CD14-positive monocyte (primary cell): ENCODE data around the gene CFAP61. TPM values are rescaled to one million over a fixed set of nuclear protein-coding genes. Genes with fewer than 3 reads are reported as not detected.

Experiments used
- DNase-seq, 3 donors: peaks; one replicate each; pipeline ENCODE4 v3.0.0-alpha.2; 2011 to 2022
- H2AFZ ChIP-seq: 2 replicates; pipeline ENCODE4 v1.6.0; 2012; ENCODE audit warnings: mild to moderate bottlenecking, low read depth, low read length, inconsistent platforms; ENCODE audit not compliant: insufficient read depth, poor library complexity, severe bottlenecking
- H3K27ac ChIP-seq, 2 donors: 1 replicate in 1 of 2; 2 replicates in 1 of 2; pipeline ENCODE4 v1.5.1; 2012 to 2013; ENCODE audit warnings: low read length in 2 of 2, control low read depth in 1 of 2, inconsistent platforms in 1 of 2, low read depth in 1 of 2, mild to moderate bottlenecking in 1 of 2
- H3K27me3 ChIP-seq, 2 donors: one replicate each; pipeline versions ENCODE4 v1.6.0 to v1.6.1; 2011 to 2013; ENCODE audit warnings: low read length in 2 of 2; ENCODE audit not compliant: control insufficient read depth in 2 of 2, insufficient read depth in 2 of 2
- H3K36me3 ChIP-seq, 2 donors: replicated peaks in 1 of 2; 1 replicate in 1 of 2; 2 replicates in 1 of 2; pipeline versions ENCODE4 v1.5.1 to v1.6.1; 2012 to 2013; ENCODE audit warnings: low read length in 2 of 2, control low read depth in 1 of 2, inconsistent platforms in 1 of 2, mild to moderate bottlenecking in 1 of 2; ENCODE audit not compliant: insufficient read depth in 2 of 2, control insufficient read depth in 1 of 2
- H3K4me1 ChIP-seq, 2 donors: 1 replicate in 1 of 2; 2 replicates in 1 of 2; pipeline versions ENCODE4 v1.5.1 to v1.6.1; 2012 to 2013; ENCODE audit warnings: low read length in 2 of 2, control low read depth in 1 of 2, inconsistent platforms in 1 of 2, mild to moderate bottlenecking in 1 of 2, moderate library complexity in 1 of 2; ENCODE audit not compliant: insufficient read depth in 2 of 2, control insufficient read depth in 1 of 2
- H3K4me2 ChIP-seq: replicated peaks from 2 replicates; pipeline ENCODE3; 2012; ENCODE audit warnings: low read length, moderate library complexity, mild to moderate bottlenecking; ENCODE audit not compliant: poor library complexity, severe bottlenecking; ENCODE audit errors: extremely low read depth
- H3K4me3 ChIP-seq, 3 experiments: fragments of 200-600 bp in 1 of 3; sonication (generic) in 1 of 3; replicated peaks in 1 of 3; 1 replicate in 2 of 3; 2 replicates in 1 of 3; pipeline ENCODE4 v1.5.1; 2011 to 2013; ENCODE audit warnings: low read length in 3 of 3, mild to moderate bottlenecking in 3 of 3, control low read depth in 2 of 3, low read depth in 2 of 3, inconsistent platforms in 1 of 3, moderate library complexity in 1 of 3
- H3K79me2 ChIP-seq: 2 replicates; pipeline ENCODE4 v1.6.0; 2012; ENCODE audit warnings: mild to moderate bottlenecking, control low read depth, inconsistent platforms, low read length, moderate library complexity; ENCODE audit not compliant: insufficient read depth
- H3K9ac ChIP-seq: 2 replicates; pipeline ENCODE4 v1.6.0; 2017; ENCODE audit warnings: low read length, mild to moderate bottlenecking; ENCODE audit not compliant: insufficient read depth, poor library complexity, severe bottlenecking
- H3K9me3 ChIP-seq, 2 donors: replicated peaks in 1 of 2; 1 replicate in 1 of 2; 2 replicates in 1 of 2; pipeline versions ENCODE4 v1.5.1 to v1.6.1; 2012 to 2013; ENCODE audit warnings: low read length in 2 of 2, control low read depth in 1 of 2; ENCODE audit not compliant: control insufficient read depth in 1 of 2, insufficient read depth in 1 of 2
- H4K20me1 ChIP-seq: 2 replicates; pipeline ENCODE4 v1.6.0; 2012; ENCODE audit warnings: mild to moderate bottlenecking, low read length, control low read depth, moderate library complexity; ENCODE audit not compliant: insufficient read depth
- H3K27ac Mint-ChIP-seq, 7 donors: one replicate each; pipeline ENCODE4 v1.8.0; 2020; ENCODE audit warnings: mild to moderate bottlenecking in 7 of 7, mixed read lengths in 7 of 7, moderate library complexity in 6 of 7, inconsistent platforms in 2 of 7
- H3K27me3 Mint-ChIP-seq, 3 donors: one replicate each; pipeline ENCODE4 v1.8.0; 2021 to 2022; ENCODE audit warnings: low read depth in 3 of 3, mild to moderate bottlenecking in 3 of 3, mixed read lengths in 3 of 3, moderate library complexity in 3 of 3, inconsistent platforms in 1 of 3
- H3K36me3 Mint-ChIP-seq, 2 donors: one replicate each; pipeline ENCODE4 v1.8.0; 2020; ENCODE audit warnings: mixed read lengths in 2 of 2, inconsistent platforms in 1 of 2, mild to moderate bottlenecking in 1 of 2
- H3K4me1 Mint-ChIP-seq: one replicate; pipeline ENCODE4 v1.8.0; 2020; ENCODE audit warnings: mild to moderate bottlenecking, mixed read lengths
- H3K4me3 Mint-ChIP-seq, 2 donors: one replicate each; pipeline ENCODE4 v1.8.0; 2020; ENCODE audit warnings: mild to moderate bottlenecking in 2 of 2, mixed read lengths in 2 of 2, moderate library complexity in 1 of 2
- H3K9me3 Mint-ChIP-seq, 7 donors: one replicate each; pipeline ENCODE4 v1.8.0; 2020 to 2022; ENCODE audit warnings: mixed read lengths in 7 of 7, mild to moderate bottlenecking in 6 of 7, moderate library complexity in 6 of 7, inconsistent platforms in 2 of 7
- CTCF ChIP-seq: fragments of 200-600 bp; IDR thresholded peaks from one replicate; pipeline ENCODE4 v1.8.0; 2022; ENCODE audit warnings: antibody characterized with exemption, mild to moderate bottlenecking
- WGBS: methylation state at CpG from one replicate; pipeline ENCODE4 v1.1.5; 2013; ENCODE audit warnings: missing lambda C conversion rate; ENCODE audit not compliant: insufficient coverage; 5-methylcytosine and 5-hydroxymethylcytosine counted together
- intact Hi-C, 2 donors: fragments of 100-400 bp; cut with micrococcal nuclease; formaldehyde crosslinking; loops; one replicate each; pipeline versions ENCODE4 v1.15.0 to v1.15.1; 2023
- polyA plus RNA-seq, 3 donors: library from polyadenylated mRNA; depleted of rRNA in 1 of 3; unstranded in 2 of 3; stranded (reverse) in 1 of 3; fragments of 300-500 nt in 2 of 3; fragments of >200 nt in 1 of 3; fragmentation: Illumina TruSeq in 2 of 3; gene quantifications; 1 replicate in 2 of 3; 2 replicates in 1 of 3; pipeline ENCODE4 v1.2.3, GENCODE V29; 2012 to 2021

CFAP61 gene
- polyA plus RNA-seq, 3 donors, result not detected

GRCh38 chr20:20391115-20391514 is 338.8 kb downstream of the CFAP61 start:
- WGBS, result 91% methylated on average over 4 of the region's 4 CpGs
- Histone ChIP-seq H3K27me3 (no peaks in the 10 kb centered on the region), H3K36me3 (peaks cover 9 to 52% of the 10 kb centered on the region in 2 donors), H3K4me3 (no peak overlapping the region), H2AFZ (no peak overlapping the region), H3K79me2 (no peaks in the 10 kb centered on the region), H3K9me3 (no peaks in the 10 kb centered on the region), H3K9ac (no peak overlapping the region), H3K27ac (no peak overlapping the region), H3K4me1 (peaks cover 29 to 31% of the 10 kb centered on the region in 2 donors), H3K4me2 (no peak overlapping the region), H4K20me1 (peaks cover 6% of the 10 kb centered on the region)
- H3K9me3 Mint-ChIP-seq, result no peaks in the 10 kb centered on the region
- no peak for DNase-seq
- no peak for TF ChIP-seq CTCF
- H3K4me1 Mint-ChIP-seq, result peaks cover 31% of the 10 kb centered on the region
- no peak overlapping the region for H3K4me3 Mint-ChIP-seq
- H3K36me3 Mint-ChIP-seq, result peaks cover 49 to 54% of the 10 kb centered on the region in 2 donors
- intact Hi-C loops, result no loop called here
- H3K27me3 Mint-ChIP-seq, result peaks cover 2 to 3% (median 3%) of the 10 kb centered on the region in 3 donors
- peak overlapping the region in 1 of 7 donors; percentile 12 for H3K27ac Mint-ChIP-seq

- peaks cover 6% of the 10 kb centered on the region for H4K20me1 ChIP-seq
- 98% methylated on average over 8 of the region's 13 CpGs for WGBS
- no peak overlapping the region for H3K4me2 ChIP-seq
- Mint-ChIP-seq H3K4me1 (peaks cover 31% of the 10 kb centered on the region), H3K27ac (peak overlapping the region in 1 of 7 donors; percentile 19), H3K27me3 (peaks cover 0 to 2% (median 0%) of the 10 kb centered on the region in 3 donors), H3K9me3 (no peaks in the 10 kb centered on the region), H3K36me3 (peaks cover 56 to 61% of the 10 kb centered on the region in 2 donors), H3K4me3 (no peak overlapping the region)
- DNase-seq, result no peak
- no peak overlapping the region for H3K9ac ChIP-seq
- H3K79me2 ChIP-seq, result no peaks in the 10 kb centered on the region
- no peak overlapping the region for H3K4me3 ChIP-seq
- intact Hi-C loops, result no loop called here
- no peak for TF ChIP-seq CTCF
- H3K27ac ChIP-seq, result no peak overlapping the region
- H3K27me3 ChIP-seq, result no peaks in the 10 kb centered on the region
- no peak overlapping the region for H2AFZ ChIP-seq
- peaks cover 29 to 31% of the 10 kb centered on the region in 2 donors for H3K4me1 ChIP-seq
- H3K36me3 ChIP-seq, result peaks cover 15 to 58% of the 10 kb centered on the region in 2 donors
- H3K9me3 ChIP-seq, result no peaks in the 10 kb centered on the region
Observed at GRCh38 chr20:20391766-20392165, 339.4 kb downstream of the CFAP61 start.
